ENCODE measurements around the gene MACF1. TPM values are rescaled to one million over a fixed set of nuclear protein-coding genes. Genes with fewer than 3 reads are reported as not detected.
"Not testable (repeated sequence)": the region's sequence is repeated elsewhere in the genome, so short reads cannot be mapped to it uniquely, and the experiment has no call there.

The MACF1 gene
- total RNA-seq, 1 experiment from 2014 or later, result 6.2 TPM

DNA sequence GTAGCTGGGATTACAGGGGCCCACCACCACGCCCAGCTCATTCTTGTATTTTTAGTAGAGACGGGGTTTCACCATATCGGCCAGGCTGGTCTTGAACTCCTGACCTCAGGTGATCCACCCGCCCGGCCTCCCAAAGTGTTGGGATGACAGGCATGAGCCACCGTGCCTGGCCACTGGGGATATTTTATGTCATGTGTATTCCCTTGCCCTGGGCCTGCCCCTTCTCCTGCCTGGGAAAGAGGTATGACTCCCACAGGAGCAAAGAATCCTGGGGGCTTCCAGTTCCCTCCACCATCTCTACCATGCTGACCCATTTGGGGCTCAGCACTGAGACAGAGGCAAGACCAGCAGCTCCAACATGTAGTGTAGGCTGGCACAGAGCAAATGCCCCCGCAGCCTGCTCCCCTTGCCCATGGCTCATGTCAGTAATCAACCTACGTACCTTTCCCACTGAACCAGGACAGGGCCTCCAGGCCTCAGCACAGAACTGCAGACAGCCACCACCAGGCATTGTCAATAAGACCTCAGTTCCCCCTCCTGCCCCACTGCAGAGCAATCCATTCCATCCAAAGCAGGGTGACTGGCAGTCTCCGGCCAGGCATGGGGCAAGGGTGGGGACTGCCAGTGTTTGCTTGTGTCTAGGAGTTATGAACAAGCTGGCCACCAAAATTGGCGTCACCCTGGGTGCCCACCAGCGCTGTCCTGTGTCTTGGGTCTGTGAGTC lies 322.1 kb downstream of the MACF1 start:
- no peak overlapping the region for H3K4me3 ChIP-seq (ENCODE audit: low read length)
- H3K27ac ChIP-seq (ENCODE audit: low read length), result no peak overlapping the region
- peaks cover 17% of the 10 kb centered on the region for H3K4me1 ChIP-seq (ENCODE audit: low read length)
- H4K20me1 ChIP-seq (ENCODE audit: insufficient read depth, low read depth, low read length), result no peaks in the 10 kb centered on the region
- H3K27me3 ChIP-seq (ENCODE audit: low read length), result no peaks in the 10 kb centered on the region
- no peaks in the 10 kb centered on the region; the same call in 1 of the 2 replicates for H3K36me3 ChIP-seq (ENCODE audit: insufficient read depth, low read length)
- no peak overlapping the region for H2AFZ ChIP-seq (ENCODE audit: low read length)
- DNase-seq, result peak; percentile 17
- no peaks in the 10 kb centered on the region for H3K9me2 ChIP-seq (replicated peaks; ENCODE audit: insufficient read depth, low read length)
- no peak overlapping the region for H3K4me2 ChIP-seq (ENCODE audit: low read depth, low read length, poor library complexity, severe bottlenecking)
- no peaks in the 10 kb centered on the region for H3K79me2 ChIP-seq (ENCODE audit: low read length)
- no peak overlapping the region for H3K9ac ChIP-seq (ENCODE audit: low read length)
- no peaks in the 10 kb centered on the region for H3K9me3 ChIP-seq (ENCODE audit: low read length)

DNA sequence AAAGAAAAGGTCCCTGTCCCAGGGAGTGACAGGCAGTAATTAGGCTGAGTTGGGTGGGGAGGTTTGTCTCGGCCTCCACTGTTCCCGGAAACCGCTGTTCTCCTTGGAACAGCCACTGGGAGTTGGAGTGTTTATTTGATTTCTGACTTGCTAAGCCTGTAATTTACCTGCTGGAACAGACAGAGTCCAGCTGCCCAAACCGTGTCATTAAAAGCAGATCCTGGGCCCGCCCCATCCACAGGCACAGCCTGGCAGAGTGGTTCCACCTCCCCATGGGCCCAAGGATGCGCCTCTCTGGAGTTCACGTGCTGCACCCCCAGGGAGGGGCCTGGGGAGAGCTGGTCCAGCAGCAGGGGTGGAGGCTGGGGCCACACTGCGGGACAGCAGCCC lies 322.7 kb downstream of the MACF1 start:
- not testable (repeated sequence) for H3K4me2 ChIP-seq (ENCODE audit: low read depth, low read length, poor library complexity, severe bottlenecking); H3K9ac ChIP-seq (ENCODE audit: low read length); H3K79me2 ChIP-seq (ENCODE audit: low read length); H3K36me3 ChIP-seq (ENCODE audit: insufficient read depth, low read length); H3K9me2 ChIP-seq (replicated peaks; ENCODE audit: insufficient read depth, low read length); H3K27me3 ChIP-seq (ENCODE audit: low read length); DNase-seq; H3K4me3 ChIP-seq (ENCODE audit: low read length); H3K27ac ChIP-seq (ENCODE audit: low read length); H2AFZ ChIP-seq (ENCODE audit: low read length); H4K20me1 ChIP-seq (ENCODE audit: insufficient read depth, low read depth, low read length); H3K9me3 ChIP-seq (ENCODE audit: low read length)
- H3K4me1 ChIP-seq (ENCODE audit: low read length), result peaks cover 17% of the 10 kb centered on the region

DNA sequence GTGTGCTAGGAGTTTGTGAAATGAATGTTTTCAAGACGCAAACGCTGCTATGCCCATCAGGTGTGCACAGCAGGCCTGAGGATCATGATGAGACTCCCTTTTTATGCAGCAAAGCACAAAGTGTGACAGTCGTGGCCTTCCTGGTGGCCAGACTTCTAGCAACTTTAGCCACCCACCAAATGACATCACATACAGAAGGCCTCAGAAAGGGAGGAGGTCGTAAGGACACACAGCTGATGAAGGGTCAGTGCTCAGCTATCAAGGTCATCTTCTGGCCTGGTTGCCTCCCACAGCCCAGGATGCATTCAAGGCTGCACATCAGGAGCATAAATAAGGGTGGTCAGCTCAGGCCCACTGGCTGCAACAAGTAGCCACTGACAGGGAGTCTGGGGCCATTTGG lies 323.6 kb downstream of the MACF1 start:
- Histone ChIP-seq H2AFZ (ENCODE audit: low read length) (no peak overlapping the region), H3K36me3 (ENCODE audit: insufficient read depth, low read length) (peaks cover 6% of the 10 kb centered on the region; the same call in 1 of the 2 replicates), H3K27ac (ENCODE audit: low read length) (no peak overlapping the region), H3K9me2 (replicated peaks; ENCODE audit: insufficient read depth, low read length) (no peaks in the 10 kb centered on the region), H3K27me3 (ENCODE audit: low read length) (no peaks in the 10 kb centered on the region), H4K20me1 (ENCODE audit: insufficient read depth, low read depth, low read length) (no peaks in the 10 kb centered on the region), H3K4me3 (ENCODE audit: low read length) (no peak overlapping the region), H3K79me2 (ENCODE audit: low read length) (no peaks in the 10 kb centered on the region), H3K9me3 (ENCODE audit: low read length) (no peaks in the 10 kb centered on the region), H3K4me1 (ENCODE audit: low read length) (peaks cover 17% of the 10 kb centered on the region), H3K4me2 (ENCODE audit: low read depth, low read length, poor library complexity, severe bottlenecking) (no peak overlapping the region), H3K9ac (ENCODE audit: low read length) (no peak overlapping the region)
- peak; percentile 31 for DNase-seq

DNA sequence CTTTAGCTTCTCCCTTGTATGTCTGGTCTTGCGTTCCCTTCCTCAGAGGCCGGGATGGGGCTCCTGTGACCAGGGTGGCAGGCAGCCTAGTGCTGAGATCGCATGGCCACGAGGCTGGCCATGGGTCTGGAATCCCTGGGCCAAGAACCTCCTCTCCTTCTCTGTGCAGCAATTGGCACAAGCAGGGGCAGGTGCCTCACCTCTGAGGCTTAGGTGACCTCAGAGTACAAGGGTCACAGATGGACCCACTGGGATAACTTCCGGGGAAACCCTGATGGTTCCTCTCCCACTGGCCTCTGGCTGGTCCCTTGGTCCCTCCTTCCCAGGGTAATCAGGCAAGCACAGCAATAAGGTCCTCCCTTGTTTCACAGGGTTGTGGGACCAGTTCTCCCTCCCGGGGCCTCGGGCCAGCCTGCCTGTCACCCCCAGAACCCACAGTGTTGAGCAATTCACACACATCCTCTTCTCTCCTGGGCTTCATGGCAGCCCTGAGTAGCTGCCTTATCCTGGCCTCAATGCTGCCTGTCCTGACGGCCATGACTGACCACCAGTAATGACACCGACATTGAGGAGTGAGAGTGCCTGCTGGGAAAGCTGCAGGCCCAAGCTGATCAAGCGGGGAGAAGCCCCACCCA lies 325.5 kb downstream of the MACF1 start:
- peaks cover 6% of the 10 kb centered on the region; the same call in 1 of the 2 replicates for H3K36me3 ChIP-seq (ENCODE audit: insufficient read depth, low read length)

DNA sequence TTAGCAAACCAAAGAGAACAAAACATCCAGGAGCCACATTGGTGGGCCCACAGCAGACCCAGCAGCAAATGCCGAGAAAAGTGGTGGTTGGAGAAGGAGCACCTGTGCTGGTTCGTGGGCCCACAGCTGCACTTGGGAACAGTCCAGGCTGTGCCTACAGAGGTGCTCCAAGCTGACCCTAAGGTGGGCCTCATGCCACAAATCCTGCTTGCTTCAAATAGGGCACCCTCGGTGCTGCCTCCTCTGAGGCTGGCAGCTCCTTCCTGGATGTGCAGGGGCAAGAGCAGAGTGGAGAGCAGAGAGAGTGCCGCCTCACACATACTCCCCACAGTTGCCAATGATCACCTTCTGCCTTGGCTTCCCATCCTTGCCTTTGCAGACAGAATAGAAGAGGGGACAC lies 327.0 kb downstream of the MACF1 start:
- Histone ChIP-seq H3K9me3 (ENCODE audit: low read length) (no peaks in the 10 kb centered on the region), H3K4me2 (ENCODE audit: low read depth, low read length, poor library complexity, severe bottlenecking) (no peak overlapping the region), H3K27ac (ENCODE audit: low read length) (no peak overlapping the region), H3K9me2 (replicated peaks; ENCODE audit: insufficient read depth, low read length) (no peaks in the 10 kb centered on the region), H3K4me3 (ENCODE audit: low read length) (no peak overlapping the region), H3K27me3 (ENCODE audit: low read length) (no peaks in the 10 kb centered on the region), H3K9ac (ENCODE audit: low read length) (no peak overlapping the region), H4K20me1 (ENCODE audit: insufficient read depth, low read depth, low read length) (no peaks in the 10 kb centered on the region), H2AFZ (ENCODE audit: low read length) (no peak overlapping the region), H3K79me2 (ENCODE audit: low read length) (no peaks in the 10 kb centered on the region), H3K4me1 (ENCODE audit: low read length) (peaks cover 5% of the 10 kb centered on the region), H3K36me3 (ENCODE audit: insufficient read depth, low read length) (peaks cover 9% of the 10 kb centered on the region; the same call in 1 of the 2 replicates)
- DNase-seq, result peak; percentile 16

More for the DNA sequence above, 325.5 kb downstream of the MACF1 start:
- H3K4me2 ChIP-seq (ENCODE audit: low read depth, low read length, poor library complexity, severe bottlenecking), result no peak overlapping the region
- no peak overlapping the region for H2AFZ ChIP-seq (ENCODE audit: low read length)
- no peaks in the 10 kb centered on the region for H3K9me2 ChIP-seq (replicated peaks; ENCODE audit: insufficient read depth, low read length)
- DNase-seq, result peak; percentile 15
- no peaks in the 10 kb centered on the region for H3K27me3 ChIP-seq (ENCODE audit: low read length)
- no peak overlapping the region for H3K9ac ChIP-seq (ENCODE audit: low read length)
- no peaks in the 10 kb centered on the region for H3K79me2 ChIP-seq (ENCODE audit: low read length)
- H4K20me1 ChIP-seq (ENCODE audit: insufficient read depth, low read depth, low read length), result no peaks in the 10 kb centered on the region
- H3K4me1 ChIP-seq (ENCODE audit: low read length), result peaks cover 17% of the 10 kb centered on the region
- no peak overlapping the region for H3K4me3 ChIP-seq (ENCODE audit: low read length)
- H3K27ac ChIP-seq (ENCODE audit: low read length), result no peak overlapping the region
- no peaks in the 10 kb centered on the region for H3K9me3 ChIP-seq (ENCODE audit: low read length)

DNA sequence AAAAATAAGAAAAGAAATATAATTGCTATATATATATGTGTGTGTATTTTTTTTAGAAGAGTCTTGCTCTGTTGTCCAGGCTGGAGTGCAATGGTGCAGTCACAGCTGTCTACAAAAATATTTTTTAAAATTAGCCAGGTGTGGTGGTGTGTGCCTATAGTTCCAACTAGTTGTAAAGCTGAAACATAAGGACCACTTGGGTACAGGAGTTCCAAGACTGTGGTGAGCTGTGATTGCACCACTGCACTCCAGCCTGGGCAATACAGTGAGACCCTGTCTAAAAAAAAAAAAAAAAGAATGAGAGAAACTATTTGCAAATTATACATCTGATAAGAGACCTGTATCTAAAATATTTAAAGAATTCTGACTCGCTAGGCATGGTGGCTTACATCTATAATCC lies 328.9 kb downstream of the MACF1 start:
- Histone ChIP-seq H3K27ac (ENCODE audit: low read length) (no peak overlapping the region), H3K9me2 (replicated peaks; ENCODE audit: insufficient read depth, low read length) (no peaks in the 10 kb centered on the region), H3K4me2 (ENCODE audit: low read depth, low read length, poor library complexity, severe bottlenecking) (no peak overlapping the region), H2AFZ (ENCODE audit: low read length) (no peak overlapping the region), H3K36me3 (ENCODE audit: insufficient read depth, low read length) (peaks cover 16% of the 10 kb centered on the region; the same call in 1 of the 2 replicates), H3K4me3 (ENCODE audit: low read length) (no peak overlapping the region), H4K20me1 (ENCODE audit: insufficient read depth, low read depth, low read length) (no peaks in the 10 kb centered on the region), H3K4me1 (ENCODE audit: low read length) (no peaks in the 10 kb centered on the region), H3K79me2 (ENCODE audit: low read length) (no peaks in the 10 kb centered on the region), H3K27me3 (ENCODE audit: low read length) (no peaks in the 10 kb centered on the region), H3K9ac (ENCODE audit: low read length) (no peak overlapping the region), H3K9me3 (ENCODE audit: low read length) (no peaks in the 10 kb centered on the region)
- DNase-seq, result no peak

Other genes with a start within 250 kb of the MACF1 start
- 81.3 and 131 TPM in 2 replicates for gene AKIRIN1, start 213.4 kb upstream of the MACF1 start, total RNA-seq (2014; rRNA removed; shearing (Covaris generic); ENCODE audit: low replicate concordance)
- 259 and 372 TPM in 2 replicates for gene NDUFS5, start 178.3 kb upstream of the MACF1 start, total RNA-seq (2014; rRNA removed; shearing (Covaris generic); ENCODE audit: low replicate concordance)

All from Karpas-422 (cell line).